A549 (cell line): ENCODE data around the gene TESPA1. TPM values are rescaled to one million over a fixed set of nuclear protein-coding genes. Genes with fewer than 3 reads are reported as not detected.
A peak's percentile ranks its signal among the peaks of the same experiment; 100 is the strongest.

Experiments
- ATAC-seq, 2 experiments: fragments of 200-7000 bp in 1 of 2; fragments of >200 bp in 1 of 2; cut with Nextera tagmentation in 1 of 2; cut with Tn5 transposase in 1 of 2; 3 replicates each; pipeline versions ENCODE4 v1.8.0 to v1.9.1; 2018 to 2020; ENCODE audit warnings: mild to moderate bottlenecking in 1 of 2, moderate library complexity in 1 of 2
- CTCF ChIA-PET: fragments of 300-600 bp; sonication (Branson Sonifier 250); formaldehyde crosslinking; extraction: SDS; loops from one replicate; lab custom pipeline; 2021; ENCODE audit warnings: antibody characterized with exemption, inconsistent platforms; lab: Yijun Ruan, JAX
- POLR2A ChIA-PET: fragments of 350-600 bp; formaldehyde crosslinking; extraction: SDS; loops from one replicate; lab custom pipeline; 2021; ENCODE audit warnings: antibody characterized with exemption, inconsistent platforms; lab: Yijun Ruan, JAX
- DNase-seq, 2 experiments: peaks; one replicate each; pipeline versions ENCODE4 v3.0.0 to v3.0.0-alpha.2; 2011 to 2016; ENCODE audit warnings: low read depth in 1 of 2, low spot score in 1 of 2
- FAIRE-seq: peaks from 2 replicates; lab custom pipeline; 2011; peaks lifted over from hg19 to GRCh38; lab: Jason Lieb, UNC
- H3K27ac ChIP-seq, 2 experiments: fragments of >200 bp; sonication (Bioruptor Twin); formaldehyde crosslinking; 3 replicates each; pipeline ENCODE4 v1.5.1; 2016 to 2017
- H3K4me1 ChIP-seq: fragments of >200 bp; sonication (Bioruptor Twin); formaldehyde crosslinking; 3 replicates; pipeline ENCODE4 v1.6.1; 2016
- H3K4me2 ChIP-seq: fragments of >200 bp; sonication (Bioruptor Twin); formaldehyde crosslinking; 3 replicates; pipeline ENCODE4 v1.6.1; 2016
- H3K4me3 ChIP-seq: fragments of >200 bp; sonication (Bioruptor Twin); formaldehyde crosslinking; 3 replicates; pipeline ENCODE4 v1.5.1; 2016
- H3K9me3 ChIP-seq: fragments of >200 bp; sonication (Bioruptor Twin); formaldehyde crosslinking; 3 replicates; pipeline ENCODE4 v1.6.1; 2016
- BHLHE40 ChIP-seq: IDR thresholded peaks from 2 replicates; pipeline ENCODE4 v1.6.1; 2012; ENCODE audit warnings: low read depth, low read length, inconsistent platforms
- CBX2 ChIP-seq: fragments of 200-600 bp; sonication (generic); IDR thresholded peaks from 2 replicates; pipeline ENCODE4 v1.6.1; 2016; ENCODE audit warnings: low read depth, mild to moderate bottlenecking, borderline replicate concordance
- CEBPB ChIP-seq, 2 experiments: fragments of >200 bp in 1 of 2; sonication (Bioruptor Twin) in 1 of 2; formaldehyde crosslinking in 1 of 2; IDR thresholded peaks; 2 replicates each; pipeline ENCODE4 v1.6.1; 2012 to 2016
- CHD2 ChIP-seq: fragments of 150-350 bp; IDR thresholded peaks from 2 replicates; pipeline ENCODE4 v1.6.1; 2014; ENCODE audit warnings: low read length; ENCODE audit not compliant: partially characterized antibody
- EP300 ChIP-seq, 2 experiments: fragments of >200 bp; sonication (Bioruptor Twin); formaldehyde crosslinking; IDR thresholded peaks; 2 replicates in 1 of 2; 3 replicates in 1 of 2; pipeline ENCODE4 v1.6.1; 2016 to 2017
- FOXS1 ChIP-seq: fragments of 250-450 bp; sonication (Bioruptor Pico); IDR thresholded peaks from 2 replicates; pipeline ENCODE4 v1.5.0; 2020; ENCODE audit warnings: mild to moderate bottlenecking, moderate library complexity
- HES2 ChIP-seq: fragments of >200 bp; sonication (Bioruptor Twin); formaldehyde crosslinking; IDR thresholded peaks from 2 replicates; pipeline ENCODE4 v1.6.1; 2016
- HOXB13 ChIP-seq: fragments of 250-450 bp; sonication (Bioruptor Pico); IDR thresholded peaks from 2 replicates; pipeline ENCODE4 v1.5.0; 2020; ENCODE audit warnings: low read depth, mild to moderate bottlenecking, moderate library complexity
- HOXB5 ChIP-seq: fragments of 250-450 bp; sonication (Bioruptor Pico); IDR thresholded peaks from 2 replicates; pipeline ENCODE4 v1.5.0; 2020; ENCODE audit warnings: mild to moderate bottlenecking, moderate library complexity
- KDM1A ChIP-seq: fragments of 200-600 bp; sonication (generic); IDR thresholded peaks from 2 replicates; pipeline ENCODE4 v1.6.1; 2016; ENCODE audit warnings: low read depth, mild to moderate bottlenecking
- KDM5A ChIP-seq: fragments of 200-600 bp; sonication (generic); IDR thresholded peaks from 2 replicates; pipeline ENCODE4 v1.6.1; 2016; ENCODE audit warnings: antibody characterized with exemption, mild to moderate bottlenecking
- MAZ ChIP-seq: fragments of 150-350 bp; IDR thresholded peaks from 2 replicates; pipeline ENCODE4 v1.6.1; 2014; ENCODE audit warnings: antibody characterized with exemption, low read depth, low read length, borderline replicate concordance
- NFE2L2 ChIP-seq: fragments of 150-350 bp; conservative IDR thresholded peaks from 2 replicates; pipeline ENCODE4 v1.6.1; 2014; ENCODE audit warnings: low read length
- PBX3 ChIP-seq: IDR thresholded peaks from 2 replicates; pipeline ENCODE4 v1.6.1; 2012
- RAD21 ChIP-seq, 2 experiments: fragments of >200 bp in 1 of 2; sonication (Bioruptor Twin) in 1 of 2; formaldehyde crosslinking in 1 of 2; IDR thresholded peaks in 1 of 2; conservative IDR thresholded peaks in 1 of 2; 2 replicates in 1 of 2; 3 replicates in 1 of 2; pipeline ENCODE4 v1.6.1; 2012 to 2018; ENCODE audit warnings: inconsistent platforms in 1 of 2
- SMC3 ChIP-seq: fragments of >200 bp; sonication (Bioruptor Twin); formaldehyde crosslinking; IDR thresholded peaks from 3 replicates; pipeline ENCODE4 v1.6.1; 2018; ENCODE audit warnings: inconsistent platforms
- WGBS: methylation state at CpG from one replicate; pipeline ENCODE4 v1.1.6; 2017; ENCODE audit errors: missing lambda C conversion rate; 5-methylcytosine and 5-hydroxymethylcytosine counted together
- polyA plus RNA-seq, 4 experiments: library from polyadenylated mRNA; depleted of rRNA in 3 of 4; stranded (reverse); fragments of >200 nt; fragmentation: RNase III in 1 of 4; extraction: RNeasy Plus Mini Kit Qiagen cat#74134 plus additional on column Dnase treatment in 1 of 4; gene quantifications; 2 replicates in 3 of 4; 3 replicates in 1 of 4; pipeline ENCODE4 v1.2.3, GENCODE V29; 2011 to 2017
- TF ChIP-seq, protein P1 (sequence below): fragments of >200 bp; sonication (Bioruptor Twin); formaldehyde crosslinking; IDR thresholded peaks from 3 replicates; pipeline ENCODE4 v1.5.1; 2016
- TF ChIP-seq, protein P2 (sequence below): fragments of 200-600 bp; sonication (generic); IDR thresholded peaks from 2 replicates; pipeline ENCODE4 v1.6.1; 2016; ENCODE audit warnings: antibody characterized with exemption, mild to moderate bottlenecking, moderate library complexity
- TF ChIP-seq, protein P3 (sequence below): IDR thresholded peaks from 2 replicates; pipeline ENCODE4 v1.6.1; 2012; ENCODE audit warnings: low read depth, borderline replicate concordance

The TESPA1 gene
- polyA plus RNA-seq, 2 of the 4 experiments (the other 2 are of a cell fraction), result not detected

DNA sequence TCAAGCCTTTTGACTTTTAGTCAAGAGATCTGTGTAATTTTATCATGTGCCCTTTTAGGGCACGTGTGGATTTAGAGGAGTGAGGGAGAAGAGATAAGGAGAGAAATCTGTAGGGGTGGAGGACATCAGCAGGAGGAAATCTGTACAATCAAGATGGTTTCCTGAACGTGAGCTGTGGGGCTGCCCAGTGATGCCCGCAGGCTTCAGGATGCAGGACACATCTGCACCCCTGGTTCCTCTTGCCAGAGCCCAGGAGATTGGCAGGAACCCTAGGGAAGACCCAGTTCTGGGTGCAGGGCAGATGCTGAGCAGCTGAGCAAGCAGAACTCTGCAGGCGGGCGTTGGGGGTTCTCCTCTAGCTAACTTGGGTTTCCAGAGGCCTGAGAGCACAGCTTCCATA is 11.6 kb upstream of the TESPA1 start:
- no peak overlapping the region for H3K4me2 ChIP-seq
- no peaks in the 10 kb centered on the region for H3K9me3 ChIP-seq
- DNase-seq (no peak), FAIRE-seq (no peak), ATAC-seq (no peak)
- H3K4me3 ChIP-seq, result no peak overlapping the region
- no peaks in the 10 kb centered on the region for H3K4me1 ChIP-seq
- TF ChIP-seq EP300 (IDR thresholded peaks at IDR 0.05) (no peak), KDM1A (no peak), HES2 (no peak), FOXS1 (CRISPR knock-in tag) (no peak), SMC3 (no peak), NFE2L2 (no peak), PBX3 (no peak), KDM5A (no peak), CHD2 (no peak), HOXB13 (CRISPR knock-in tag) (no peak), CBX2 (no peak), HOXB5 (CRISPR knock-in tag) (no peak)
- TF ChIP-seq, protein P1, sequence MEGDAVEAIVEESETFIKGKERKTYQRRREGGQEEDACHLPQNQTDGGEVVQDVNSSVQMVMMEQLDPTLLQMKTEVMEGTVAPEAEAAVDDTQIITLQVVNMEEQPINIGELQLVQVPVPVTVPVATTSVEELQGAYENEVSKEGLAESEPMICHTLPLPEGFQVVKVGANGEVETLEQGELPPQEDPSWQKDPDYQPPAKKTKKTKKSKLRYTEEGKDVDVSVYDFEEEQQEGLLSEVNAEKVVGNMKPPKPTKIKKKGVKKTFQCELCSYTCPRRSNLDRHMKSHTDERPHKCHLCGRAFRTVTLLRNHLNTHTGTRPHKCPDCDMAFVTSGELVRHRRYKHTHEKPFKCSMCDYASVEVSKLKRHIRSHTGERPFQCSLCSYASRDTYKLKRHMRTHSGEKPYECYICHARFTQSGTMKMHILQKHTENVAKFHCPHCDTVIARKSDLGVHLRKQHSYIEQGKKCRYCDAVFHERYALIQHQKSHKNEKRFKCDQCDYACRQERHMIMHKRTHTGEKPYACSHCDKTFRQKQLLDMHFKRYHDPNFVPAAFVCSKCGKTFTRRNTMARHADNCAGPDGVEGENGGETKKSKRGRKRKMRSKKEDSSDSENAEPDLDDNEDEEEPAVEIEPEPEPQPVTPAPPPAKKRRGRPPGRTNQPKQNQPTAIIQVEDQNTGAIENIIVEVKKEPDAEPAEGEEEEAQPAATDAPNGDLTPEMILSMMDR, result no peak
- TF ChIP-seq, protein P2, sequence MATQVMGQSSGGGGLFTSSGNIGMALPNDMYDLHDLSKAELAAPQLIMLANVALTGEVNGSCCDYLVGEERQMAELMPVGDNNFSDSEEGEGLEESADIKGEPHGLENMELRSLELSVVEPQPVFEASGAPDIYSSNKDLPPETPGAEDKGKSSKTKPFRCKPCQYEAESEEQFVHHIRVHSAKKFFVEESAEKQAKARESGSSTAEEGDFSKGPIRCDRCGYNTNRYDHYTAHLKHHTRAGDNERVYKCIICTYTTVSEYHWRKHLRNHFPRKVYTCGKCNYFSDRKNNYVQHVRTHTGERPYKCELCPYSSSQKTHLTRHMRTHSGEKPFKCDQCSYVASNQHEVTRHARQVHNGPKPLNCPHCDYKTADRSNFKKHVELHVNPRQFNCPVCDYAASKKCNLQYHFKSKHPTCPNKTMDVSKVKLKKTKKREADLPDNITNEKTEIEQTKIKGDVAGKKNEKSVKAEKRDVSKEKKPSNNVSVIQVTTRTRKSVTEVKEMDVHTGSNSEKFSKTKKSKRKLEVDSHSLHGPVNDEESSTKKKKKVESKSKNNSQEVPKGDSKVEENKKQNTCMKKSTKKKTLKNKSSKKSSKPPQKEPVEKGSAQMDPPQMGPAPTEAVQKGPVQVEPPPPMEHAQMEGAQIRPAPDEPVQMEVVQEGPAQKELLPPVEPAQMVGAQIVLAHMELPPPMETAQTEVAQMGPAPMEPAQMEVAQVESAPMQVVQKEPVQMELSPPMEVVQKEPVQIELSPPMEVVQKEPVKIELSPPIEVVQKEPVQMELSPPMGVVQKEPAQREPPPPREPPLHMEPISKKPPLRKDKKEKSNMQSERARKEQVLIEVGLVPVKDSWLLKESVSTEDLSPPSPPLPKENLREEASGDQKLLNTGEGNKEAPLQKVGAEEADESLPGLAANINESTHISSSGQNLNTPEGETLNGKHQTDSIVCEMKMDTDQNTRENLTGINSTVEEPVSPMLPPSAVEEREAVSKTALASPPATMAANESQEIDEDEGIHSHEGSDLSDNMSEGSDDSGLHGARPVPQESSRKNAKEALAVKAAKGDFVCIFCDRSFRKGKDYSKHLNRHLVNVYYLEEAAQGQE, result no peak
- no peak overlapping the region for H3K27ac ChIP-seq
- 4% methylated on average over 4 of the region's 5 CpGs for WGBS
- ChIA-PET CTCF (interaction anchor here (1.1 to 9.3 kb wide), 3 partner anchors 12 to 639 kb away, joined by 4 to 268 read pairs (median 26); partner anchors contain the start of gene TESPA1), POLR2A (no interaction called here)

GRCh38 chr12:54993181-54993835 is 8.7 kb upstream of the TESPA1 start:
- ATAC-seq (peak; percentile 89 to 97), DNase-seq (peak; percentile 63 to 75), FAIRE-seq (peak; percentile 86)
- TF ChIP-seq, protein P3, sequence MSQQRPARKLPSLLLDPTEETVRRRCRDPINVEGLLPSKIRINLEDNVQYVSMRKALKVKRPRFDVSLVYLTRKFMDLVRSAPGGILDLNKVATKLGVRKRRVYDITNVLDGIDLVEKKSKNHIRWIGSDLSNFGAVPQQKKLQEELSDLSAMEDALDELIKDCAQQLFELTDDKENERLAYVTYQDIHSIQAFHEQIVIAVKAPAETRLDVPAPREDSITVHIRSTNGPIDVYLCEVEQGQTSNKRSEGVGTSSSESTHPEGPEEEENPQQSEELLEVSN, result no peak
- TF ChIP-seq MAZ (no peak), CEBPB (IDR thresholded peaks at IDR 0.05) (no peak), RAD21 (conservative IDR thresholded peaks at IDR 0.05 in 1 of 2, IDR thresholded peaks at IDR 0.05 in 1 of 2) (peak; percentile 86 to 91), BHLHE40 (no peak), SMC3 (peak; percentile 85)
- TF ChIP-seq, protein P1, result peak; percentile 90
- Histone ChIP-seq H3K27ac (no peak overlapping the region), H3K4me3 (no peak overlapping the region), H3K4me2 (no peak overlapping the region), H3K4me1 (no peaks in the 10 kb centered on the region), H3K9me3 (no peaks in the 10 kb centered on the region)
- CTCF ChIA-PET, result interaction anchor here (0.5 to 9.3 kb wide), 43 partner anchors 8 to 663 kb away, joined by 3 to 268 read pairs (median 5); partner anchors contain the start of gene TESPA1
- POLR2A ChIA-PET, result no interaction called here
- WGBS, result 11% methylated on average over 12 of the region's 12 CpGs
